HL-60/S4 (cell line): ENCODE results near the gene MMP7.
"Not testable (repeated sequence)": the region's sequence is repeated elsewhere in the genome, so short reads cannot be mapped to it uniquely, and the experiment has no call there.

Experiments
- in situ Hi-C: fragments of 300-500 bp; cut with MboI; formaldehyde crosslinking; loops from 2 replicates; pipeline ENCODE4 v1.14.3; 2022; ENCODE audit warnings: low sequenced_read_pairs

MMP7 gene

DNA sequence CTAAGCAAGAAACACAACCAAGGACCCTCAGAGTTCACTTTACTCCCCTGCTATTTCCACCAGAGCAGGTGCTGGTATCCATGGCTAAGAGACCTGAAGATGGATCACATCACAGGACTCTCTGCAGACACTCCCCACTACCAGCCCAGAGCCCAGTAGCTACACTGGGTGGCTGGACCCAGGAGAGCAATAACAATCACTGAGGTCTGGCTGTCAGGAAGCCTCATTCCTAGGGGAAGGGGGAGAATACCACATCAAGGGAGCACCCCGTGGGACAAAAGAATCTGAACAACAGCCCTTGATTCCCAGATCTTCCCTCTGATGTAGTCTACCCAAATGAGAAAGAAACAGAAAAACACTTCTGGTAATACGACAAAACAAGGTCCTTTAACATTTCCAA is 9.0 kb upstream of the MMP7 start:
- in situ Hi-C loops = no loop called here

DNA sequence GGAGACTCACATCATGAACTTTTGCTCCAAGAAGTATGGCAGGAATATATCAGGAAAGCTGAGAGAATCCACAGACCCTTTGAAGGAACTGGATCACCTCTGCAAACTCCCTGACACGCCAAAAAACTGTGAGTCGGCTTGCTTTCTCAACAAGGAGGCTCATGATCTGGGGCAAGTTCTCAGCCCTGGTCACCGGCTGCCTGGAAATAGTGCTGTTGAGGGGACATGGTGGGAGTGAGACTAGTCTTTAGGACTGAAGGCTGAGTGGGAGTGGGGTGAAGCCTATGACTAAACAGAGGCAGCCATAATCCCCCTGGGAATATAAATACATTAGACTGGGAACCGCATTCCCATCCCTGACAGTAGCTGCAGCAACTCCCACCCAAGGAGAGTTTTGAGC is 8.4 kb upstream of the MMP7 start:
- in situ Hi-C loops = no loop called here

DNA sequence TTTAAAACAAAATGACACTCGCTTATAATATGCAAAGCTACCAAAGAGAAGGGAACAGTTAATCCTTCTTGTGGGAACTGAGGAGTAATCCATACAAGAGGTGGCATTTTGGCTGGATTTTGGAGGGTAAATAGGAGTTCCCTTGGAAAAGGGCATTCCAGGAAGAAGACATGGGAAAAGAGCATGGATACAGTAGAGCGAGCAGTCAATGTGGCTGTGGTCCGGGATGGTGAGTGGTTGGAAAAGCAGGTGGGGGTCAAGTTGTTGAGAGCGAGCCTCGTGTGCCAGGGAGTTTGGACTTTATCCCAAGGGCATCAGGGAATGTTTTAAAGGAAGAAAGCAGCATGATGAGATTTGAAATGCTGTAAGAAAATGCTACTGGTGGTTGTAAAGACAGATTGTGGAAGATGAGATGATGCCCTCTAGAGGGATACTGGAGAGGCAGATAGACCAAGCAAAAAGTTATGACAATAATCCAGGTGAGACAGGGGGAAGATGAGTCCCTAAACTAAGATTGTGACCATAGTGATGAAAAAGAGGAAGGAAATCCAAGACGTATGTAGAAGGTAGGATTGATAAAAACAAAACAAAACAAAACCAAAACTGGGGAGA is 3.8 kb upstream of the MMP7 start:
- in situ Hi-C loops = no loop called here

DNA sequence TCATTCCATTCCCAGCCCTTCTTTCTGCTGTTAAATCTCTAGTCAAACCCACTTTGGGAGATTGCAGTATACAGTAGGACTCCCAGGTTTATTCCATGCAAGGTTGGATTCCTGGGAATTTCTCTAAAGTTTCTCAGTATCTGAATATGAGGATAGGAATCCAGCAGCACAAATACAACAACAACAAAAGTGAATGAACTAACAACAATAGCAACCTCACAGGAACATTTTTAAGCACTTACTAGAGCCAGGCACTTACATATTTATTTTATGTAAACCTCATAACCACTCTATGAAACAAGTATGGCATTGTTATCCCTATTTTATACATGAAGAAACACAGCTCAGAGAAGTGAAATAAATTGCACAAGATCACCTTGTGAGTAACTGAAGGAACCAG is 1.9 kb downstream of the MMP7 start:
- in situ Hi-C loops = no loop called here

DNA sequence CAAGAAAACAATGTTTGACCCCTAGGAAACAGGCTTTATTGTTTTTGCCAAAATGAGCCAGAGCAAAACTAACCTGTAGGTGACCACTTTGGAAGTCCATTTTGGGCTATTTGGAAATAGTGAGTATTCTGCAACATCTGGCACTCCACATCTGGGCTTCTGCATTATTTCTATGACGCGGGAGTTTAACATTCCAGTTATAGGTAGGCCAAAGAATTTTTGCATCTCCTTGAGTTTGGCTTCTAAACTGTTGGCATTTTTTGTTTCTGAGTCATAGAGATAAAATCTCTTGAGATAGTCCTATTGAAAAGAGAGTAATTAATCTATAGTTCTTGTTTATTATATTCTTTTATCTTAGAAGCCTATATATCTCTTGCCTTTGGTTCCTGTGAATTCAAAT is 2.9 kb downstream of the MMP7 start:
- in situ Hi-C loops = no loop called here

DNA sequence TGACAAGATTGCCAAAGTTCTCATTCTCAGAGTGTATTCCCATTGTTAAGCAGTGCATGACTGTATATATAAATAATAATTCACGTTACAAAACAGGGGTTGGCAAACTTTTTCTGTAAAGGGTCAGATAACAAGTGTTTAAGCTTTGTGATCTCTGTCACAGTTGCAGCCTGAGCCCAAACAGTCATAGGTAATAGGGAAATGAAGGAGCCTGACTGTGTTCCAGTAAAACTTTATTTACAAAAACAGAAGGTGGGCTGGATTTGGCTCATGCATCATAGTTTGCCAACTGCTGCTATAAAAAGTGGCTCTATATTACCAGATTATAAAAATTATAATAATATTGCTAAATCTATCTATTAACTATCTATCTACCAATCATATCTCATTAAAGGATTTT is 3.5 kb downstream of the MMP7 start:
- in situ Hi-C loops = no loop called here

DNA sequence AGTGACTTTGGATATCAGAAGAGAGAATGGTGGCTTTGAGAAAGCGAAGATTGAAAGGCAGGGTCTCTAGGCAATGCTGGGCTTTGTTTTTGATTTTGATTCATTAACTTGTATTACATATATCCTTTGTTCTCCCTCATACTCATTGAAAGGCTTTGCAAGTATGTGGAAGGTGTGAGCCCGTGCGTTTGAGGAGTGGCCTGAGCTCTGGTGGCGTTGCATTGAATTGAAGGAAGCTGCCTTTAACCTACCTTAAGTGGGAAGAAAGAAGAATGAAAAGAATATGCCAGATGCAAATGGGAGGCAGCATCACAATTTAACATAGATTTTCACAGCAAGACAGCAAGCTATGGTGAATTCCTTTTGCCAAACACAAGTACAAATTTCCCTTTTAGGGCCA is 6.7 kb downstream of the MMP7 start:
- in situ Hi-C loops = no loop called here

DNA sequence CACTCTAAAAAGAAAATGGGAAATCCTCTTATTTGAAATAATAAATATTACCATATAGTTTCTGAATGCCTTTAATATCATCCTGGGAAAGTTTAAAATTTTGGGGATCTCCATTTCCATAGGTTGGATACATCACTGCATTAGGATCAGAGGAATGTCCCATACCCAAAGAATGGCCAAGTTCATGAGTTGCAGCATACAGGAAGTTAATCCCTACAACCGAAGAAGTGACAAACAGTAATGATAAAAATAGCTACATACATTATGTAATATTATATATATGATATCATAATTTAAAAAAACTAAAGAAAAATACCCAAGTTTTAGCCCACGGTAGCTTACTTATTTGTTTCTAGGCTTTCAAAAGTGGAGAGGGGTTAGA is 7.4 kb downstream of the MMP7 start:
- in situ Hi-C loops = no loop called here

DNA sequence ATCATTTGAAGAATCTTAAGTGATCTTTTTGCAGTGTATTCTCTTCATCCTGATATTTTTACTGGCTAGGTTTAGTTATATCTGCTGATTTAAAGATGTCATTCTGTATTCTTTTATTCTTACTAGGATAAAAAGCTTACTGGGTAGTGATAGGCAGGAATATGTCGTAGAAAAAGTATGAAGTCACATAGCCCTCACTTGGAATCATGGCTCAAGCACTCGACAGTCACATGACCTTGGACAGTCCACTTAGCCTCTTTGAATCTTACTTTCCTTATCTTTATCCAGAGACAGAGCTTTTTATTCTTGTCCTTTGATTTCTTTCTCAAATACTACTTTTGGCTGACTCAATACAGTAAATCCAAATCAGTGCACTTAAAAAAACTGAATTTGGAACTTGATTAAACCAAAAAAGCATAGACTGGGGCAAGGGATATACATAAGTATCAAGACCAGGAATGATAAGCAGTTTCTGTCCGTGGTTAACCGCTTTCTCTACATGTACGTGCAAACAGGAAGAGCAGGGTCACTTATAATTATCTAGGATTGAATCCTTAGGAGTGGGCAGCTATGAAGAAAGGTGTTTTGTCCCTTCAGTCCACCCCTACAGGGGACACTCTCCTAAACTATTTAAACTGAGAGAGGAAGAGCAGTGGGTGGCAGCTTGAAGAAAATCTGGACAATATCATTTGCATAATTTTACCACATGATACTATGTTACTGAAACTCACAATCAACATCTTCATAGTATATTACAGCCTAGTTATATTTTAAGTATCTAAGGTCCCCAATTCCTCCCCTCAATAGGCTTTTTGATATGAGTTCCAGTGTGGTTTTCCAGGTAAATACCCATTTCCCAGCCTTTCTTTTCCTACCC is 8.0 kb downstream of the MMP7 start:
- in situ Hi-C loops = no loop called here

DNA sequence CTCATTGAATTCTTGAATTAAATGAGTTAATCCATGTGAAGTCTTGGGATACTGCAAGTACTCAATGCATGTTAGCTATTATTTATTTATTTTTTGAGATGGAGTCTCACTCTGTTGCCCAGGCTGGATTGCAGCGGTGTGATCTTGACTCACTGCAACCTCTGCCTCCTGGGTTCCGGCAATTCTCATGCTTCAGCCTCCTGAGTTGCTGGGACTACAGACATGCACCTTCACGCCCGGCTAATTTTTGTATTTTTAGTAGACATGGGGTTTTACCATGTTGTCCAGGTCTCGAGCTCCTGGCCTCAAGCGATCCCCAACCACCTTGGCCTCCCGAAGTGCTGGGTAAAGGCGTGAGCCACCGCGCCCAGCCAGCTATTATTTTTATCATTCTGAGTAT is 9.4 kb downstream of the MMP7 start:
- in situ Hi-C loops = no loop called here

DNA sequence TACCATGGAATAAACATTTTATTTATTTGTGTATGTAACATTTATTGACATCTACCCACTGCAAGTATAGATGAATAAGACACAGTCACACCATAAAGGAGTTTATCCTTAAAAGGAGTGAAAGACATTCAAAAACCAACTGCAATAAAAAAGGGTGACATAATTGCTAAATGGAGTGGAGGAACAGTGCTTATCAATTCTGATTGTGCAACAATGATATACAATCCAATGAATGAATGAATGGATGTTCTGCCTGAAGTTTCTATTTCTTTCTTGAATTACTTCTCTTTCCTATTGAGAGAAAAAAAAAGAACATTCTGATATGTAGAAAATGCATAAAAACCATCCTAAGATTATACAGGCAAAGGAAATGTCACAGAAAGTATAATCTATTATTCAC is 10.0 kb downstream of the MMP7 start:
- in situ Hi-C loops = no loop called here

DNA sequence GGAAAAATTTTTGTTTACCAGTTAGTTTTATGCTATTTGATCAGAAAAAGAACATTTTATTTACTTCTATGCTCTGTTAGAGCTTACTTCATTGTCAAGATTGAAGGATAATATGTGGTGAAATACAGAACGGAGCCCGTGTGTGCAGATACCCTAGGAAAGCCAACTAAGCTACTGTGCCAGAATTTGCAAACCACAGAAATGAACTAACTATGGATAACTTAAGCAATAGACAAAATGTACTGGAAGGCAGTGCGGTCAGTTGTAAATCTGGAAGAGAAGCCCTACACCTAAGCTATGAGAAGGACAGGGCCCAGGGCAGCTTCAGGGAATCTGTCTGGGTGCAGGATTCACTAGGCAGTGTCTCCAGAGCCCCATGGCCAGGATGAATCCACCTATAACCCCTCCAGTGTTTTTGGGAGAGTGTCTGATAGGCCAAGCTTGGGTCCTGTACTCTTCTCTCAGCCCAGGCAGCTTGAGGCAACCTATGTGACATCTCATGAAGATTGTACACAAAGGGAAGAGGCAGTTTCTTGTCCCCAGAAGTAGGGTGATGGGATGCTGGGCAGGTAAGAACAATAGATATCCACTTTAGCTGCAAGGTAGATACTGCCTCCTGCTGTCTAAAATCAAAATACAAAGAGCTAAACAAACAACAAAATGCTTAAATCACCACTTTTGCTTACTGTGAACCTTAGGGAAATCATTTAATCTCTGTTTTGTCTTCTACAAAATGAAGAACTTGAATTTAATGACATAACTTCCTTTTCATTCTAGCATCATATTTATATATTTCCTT is 12.1 kb downstream of the MMP7 start:
- in situ Hi-C loops = no loop called here

DNA sequence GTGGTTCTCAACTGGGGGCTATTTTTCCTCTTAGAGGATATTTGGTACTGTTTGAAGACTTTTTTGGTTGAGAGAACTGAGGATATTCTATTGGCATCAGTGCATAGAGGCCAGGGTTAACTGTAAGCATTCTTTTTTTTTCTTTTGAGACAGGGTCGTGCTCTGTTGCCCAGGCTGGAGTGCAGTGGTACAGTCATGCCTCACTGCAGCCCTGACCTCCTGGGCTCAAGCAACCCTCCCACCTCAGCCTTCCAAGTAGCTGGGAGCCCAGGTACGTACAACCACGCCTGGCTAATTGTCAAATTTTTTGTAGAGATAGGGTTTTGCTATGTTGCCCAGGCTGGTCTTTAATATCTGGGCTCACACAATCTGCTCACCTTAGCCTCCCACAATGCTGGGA is 12.9 kb downstream of the MMP7 start:
- in situ Hi-C loops = no loop called here

DNA sequence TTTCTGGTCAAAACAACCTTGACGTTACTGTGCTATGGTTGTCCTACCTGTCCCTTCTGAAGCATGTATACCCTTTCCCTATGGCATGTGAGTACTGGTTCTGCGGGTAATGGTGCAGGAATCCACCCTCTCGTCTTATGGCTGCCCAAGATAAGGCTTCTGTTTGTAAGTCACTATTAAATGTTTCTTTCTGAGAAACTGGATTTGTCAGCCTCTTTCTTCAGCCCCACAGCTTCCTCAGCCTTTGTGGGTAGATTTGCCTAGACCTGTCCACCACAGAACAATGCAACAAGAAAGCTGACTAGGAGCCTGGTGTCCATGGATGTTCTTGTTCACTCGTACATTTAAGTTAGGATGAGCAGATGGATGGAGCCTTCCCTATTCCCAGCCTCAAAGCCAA is 14.4 kb downstream of the MMP7 start:
- in situ Hi-C loops = no loop called here

DNA sequence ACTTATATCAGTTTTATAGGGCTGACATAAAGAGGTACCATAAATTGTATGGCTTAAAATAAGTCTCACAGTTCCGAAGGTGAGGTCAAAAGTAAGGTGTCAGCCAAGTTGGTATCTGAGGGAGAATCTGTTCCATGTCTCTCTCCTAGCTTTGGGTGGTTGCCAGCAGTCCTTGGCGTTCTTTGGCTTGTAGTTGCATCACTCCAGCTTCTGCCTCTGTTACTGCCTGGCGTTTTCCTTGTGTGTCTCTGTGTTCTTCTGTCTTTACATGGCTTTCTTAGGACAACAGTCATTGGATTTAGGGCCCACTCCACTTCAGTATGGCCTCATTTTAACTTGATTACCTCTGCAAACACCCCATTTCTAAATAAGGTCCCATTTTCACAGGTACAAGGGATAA is 16.7 kb downstream of the MMP7 start:
- in situ Hi-C loops = no loop called here

DNA sequence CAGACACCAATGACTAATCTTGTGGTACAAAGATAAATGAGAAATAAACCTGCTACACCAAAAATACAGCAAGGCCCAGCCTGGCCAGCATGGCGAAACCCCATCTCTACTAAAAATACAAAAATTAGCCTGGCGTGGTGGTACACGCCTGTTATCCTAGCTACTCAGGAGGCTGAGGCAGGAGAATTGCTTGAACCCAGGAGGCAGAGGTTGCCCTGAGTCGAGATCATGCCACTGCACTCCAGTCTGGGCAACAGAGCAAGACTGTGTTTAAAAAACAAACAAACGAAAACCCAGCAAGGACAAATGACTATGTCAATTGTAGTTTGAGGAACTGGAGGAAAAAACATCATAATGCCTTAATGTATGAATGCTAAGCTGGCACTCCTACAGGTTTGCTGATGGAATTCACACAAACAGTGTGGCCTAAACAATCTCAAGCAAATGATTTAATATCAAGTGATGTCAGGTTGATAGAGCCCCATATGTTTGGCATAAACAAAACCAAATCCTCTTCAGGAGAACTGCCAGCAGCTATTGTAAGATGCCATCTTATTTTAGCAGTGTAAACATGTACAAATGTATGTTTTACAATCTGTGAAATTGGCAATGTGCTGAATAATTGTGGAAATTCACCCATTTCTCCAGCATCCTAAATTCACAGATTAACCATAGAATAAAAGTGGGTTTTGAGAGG is 20.0 kb downstream of the MMP7 start:
- in situ Hi-C loops = no loop called here

DNA sequence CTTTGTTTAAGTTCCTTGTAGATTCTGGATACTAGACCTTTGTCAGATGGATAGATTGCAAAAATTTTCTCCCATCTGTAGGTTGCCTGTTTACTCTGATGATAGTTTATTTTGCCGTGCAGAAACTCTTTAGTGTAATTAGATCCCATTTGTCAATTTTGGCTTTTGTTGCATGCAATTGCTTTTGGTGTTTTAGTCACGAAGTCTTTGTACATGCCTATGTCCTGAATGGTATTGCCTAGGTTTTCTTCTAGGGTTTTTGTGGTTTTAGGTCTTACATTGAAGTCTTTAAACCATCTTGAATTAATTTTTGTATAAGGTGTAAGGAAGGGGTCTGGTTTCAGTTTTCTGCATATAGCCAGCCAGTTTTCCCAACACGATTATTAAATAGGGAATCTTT is 27.7 kb downstream of the MMP7 start:
- in situ Hi-C loops = not testable (repeated sequence)

DNA sequence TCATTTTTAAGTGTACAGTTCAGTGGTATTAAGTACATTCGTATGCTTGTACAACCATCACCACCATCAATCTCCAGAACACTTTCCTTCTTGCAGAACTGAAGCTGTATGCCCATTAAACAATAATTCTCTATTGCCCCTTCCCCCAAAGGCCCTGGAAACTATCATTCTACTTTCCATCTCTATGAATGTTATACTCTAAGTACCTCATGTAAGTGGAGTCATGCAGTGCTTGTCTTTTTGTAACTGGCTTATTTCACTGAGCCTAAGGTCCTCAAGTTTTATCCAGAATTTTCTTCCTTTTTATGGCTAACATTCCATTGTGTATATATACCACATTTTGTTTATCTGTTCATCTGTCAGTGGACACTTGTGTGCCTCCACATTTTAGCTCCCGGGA is 29.7 kb downstream of the MMP7 start:
- in situ Hi-C loops = no loop called here

DNA sequence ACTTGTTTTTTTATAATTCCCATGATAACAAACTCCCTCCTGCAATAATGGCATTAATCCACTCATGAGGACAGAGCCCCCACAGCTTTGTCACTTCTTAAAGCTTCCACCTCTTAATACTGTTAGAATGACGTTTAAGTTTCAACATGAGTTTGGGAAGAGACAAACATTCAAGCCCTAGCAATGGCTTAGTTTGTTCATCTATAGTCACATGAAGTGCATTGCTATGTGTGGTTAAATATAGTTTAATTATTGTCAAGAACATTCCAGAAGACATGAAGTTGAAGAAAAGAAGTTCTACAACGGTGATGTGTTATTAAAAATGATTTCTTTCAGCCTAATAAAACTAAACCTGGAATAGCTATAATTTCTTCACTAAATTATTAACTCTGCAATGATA is 30.6 kb downstream of the MMP7 start:
- in situ Hi-C loops = loop anchor here (25.0 kb wide), 1 partner anchor 113 kb away; no protein-coding TSS in a partner anchor

DNA sequence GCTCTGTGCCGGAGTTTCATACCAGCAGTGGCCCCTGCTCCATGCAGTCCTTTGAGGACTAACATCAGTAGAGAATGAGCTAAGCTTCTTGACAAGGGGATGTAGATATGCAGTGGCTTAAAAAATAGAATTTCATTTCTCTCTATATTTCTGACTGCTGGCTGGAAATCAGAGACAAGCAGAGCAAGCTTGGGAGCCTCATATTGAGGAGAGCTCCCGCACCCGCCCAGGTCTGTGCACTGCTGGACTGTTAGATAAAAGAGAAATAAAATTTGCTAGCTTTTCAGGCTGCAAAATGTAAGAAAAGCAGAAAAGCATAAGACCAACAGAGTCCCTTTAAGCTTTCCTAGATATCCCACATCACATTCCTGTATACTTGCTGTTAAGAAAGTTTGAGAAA is 31.4 kb downstream of the MMP7 start:
- in situ Hi-C loops = loop anchor here (25.0 kb wide), 1 partner anchor 112 kb away; no protein-coding TSS in a partner anchor

DNA sequence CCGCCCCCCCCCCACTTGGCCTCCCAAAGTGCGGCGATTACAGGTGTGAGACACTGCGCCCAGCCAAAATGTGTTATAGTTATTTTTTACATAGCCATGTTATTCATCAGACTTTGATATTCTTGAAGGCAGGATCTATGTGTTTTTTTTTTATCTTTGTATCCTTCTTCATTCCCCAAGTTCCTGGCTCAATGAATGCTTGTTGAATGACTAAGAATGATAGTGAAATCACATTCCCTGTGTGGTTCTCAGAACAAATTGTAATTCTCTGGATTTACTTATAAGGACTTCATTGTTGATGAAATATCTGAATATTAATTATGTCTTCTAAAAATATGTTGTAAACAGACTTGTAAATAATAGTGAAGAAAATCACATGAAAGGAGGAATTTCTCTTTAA is 33.5 kb downstream of the MMP7 start:
- in situ Hi-C loops = loop anchor here (25.0 kb wide), 1 partner anchor 110 kb away; no protein-coding TSS in a partner anchor
